Mononuclear cell (primary cell): ENCODE results near the gene UTP4. TPM values are rescaled to one million over a fixed set of nuclear protein-coding genes. Genes with fewer than 3 reads are reported as not detected.
"Not testable (repeated sequence)": the region's sequence is repeated elsewhere in the genome, so short reads cannot be mapped to it uniquely, and the experiment has no call there.

Experiments used
- H3K27me3 ChIP-seq: 2 replicates; pipeline ENCODE4 v1.6.0; 2011; ENCODE audit warnings: low read length, control low read depth; ENCODE audit not compliant: insufficient read depth
- H3K4me1 ChIP-seq: 2 replicates; pipeline ENCODE4 v1.5.1; 2011; ENCODE audit warnings: mild to moderate bottlenecking, low read length, control low read depth; ENCODE audit not compliant: insufficient read depth
- H3K4me3 ChIP-seq: 2 replicates; pipeline ENCODE4 v1.5.1; 2011; ENCODE audit warnings: mild to moderate bottlenecking, low read length, moderate library complexity
- H3K9me3 ChIP-seq: 2 replicates; pipeline ENCODE4 v1.5.1; 2011; ENCODE audit warnings: low read depth, mild to moderate bottlenecking, control low read depth, low read length
- total RNA-seq: library from RNA; depleted of rRNA; stranded (reverse); fragments of >200 nt; gene quantifications from one replicate; pipeline ENCODE4 v1.2.3, GENCODE V29; 2012

Gene UTP4
- total RNA-seq, 1 donor = 19.7 TPM

- no peaks in the 10 kb centered on the region for H3K9me3 ChIP-seq
- H3K4me1 ChIP-seq = no peaks in the 10 kb centered on the region
- H3K27me3 ChIP-seq = no peaks in the 10 kb centered on the region
- no peak overlapping the region for H3K4me3 ChIP-seq
These were observed 16.1 kb upstream of the UTP4 start for GRCh38 chr16:69116256-69116875.

- no peaks in the 10 kb centered on the region for H3K4me1 ChIP-seq
- no peaks in the 10 kb centered on the region for H3K27me3 ChIP-seq
- no peak overlapping the region for H3K4me3 ChIP-seq
- no peaks in the 10 kb centered on the region for H3K9me3 ChIP-seq
These were observed 15.5 kb upstream of the UTP4 start for GRCh38 chr16:69116906-69117305.

DNA sequence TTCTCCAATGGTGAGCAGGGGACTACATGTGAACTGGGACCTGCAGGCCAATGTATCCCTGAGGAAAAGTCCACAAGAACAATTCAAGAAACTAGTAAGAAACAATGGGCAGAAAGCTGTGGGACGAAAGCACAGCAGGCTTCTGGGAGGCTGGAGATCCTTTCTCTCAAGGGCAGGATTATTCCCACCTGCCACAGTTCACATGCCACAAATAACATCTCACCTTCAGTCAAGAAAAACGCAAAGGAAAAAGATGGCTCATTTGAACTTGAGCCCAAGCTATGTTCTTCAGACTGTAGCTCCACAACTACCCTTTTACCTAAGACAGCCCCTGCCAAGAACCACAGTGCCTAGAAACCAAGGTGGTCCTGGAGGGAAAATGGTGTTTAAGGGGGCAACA, 14.0 kb upstream of the UTP4 start:
- H3K4me3 ChIP-seq = no peak overlapping the region
- H3K9me3 ChIP-seq = no peaks in the 10 kb centered on the region
- H3K4me1 ChIP-seq = no peaks in the 10 kb centered on the region
- H3K27me3 ChIP-seq = no peaks in the 10 kb centered on the region

GRCh38 chr16:69118994-69119393, 13.5 kb upstream of the UTP4 start:
- H3K9me3 ChIP-seq = no peaks in the 10 kb centered on the region
- no peaks in the 10 kb centered on the region for H3K4me1 ChIP-seq
- no peaks in the 10 kb centered on the region for H3K27me3 ChIP-seq
- H3K4me3 ChIP-seq = no peak overlapping the region

DNA sequence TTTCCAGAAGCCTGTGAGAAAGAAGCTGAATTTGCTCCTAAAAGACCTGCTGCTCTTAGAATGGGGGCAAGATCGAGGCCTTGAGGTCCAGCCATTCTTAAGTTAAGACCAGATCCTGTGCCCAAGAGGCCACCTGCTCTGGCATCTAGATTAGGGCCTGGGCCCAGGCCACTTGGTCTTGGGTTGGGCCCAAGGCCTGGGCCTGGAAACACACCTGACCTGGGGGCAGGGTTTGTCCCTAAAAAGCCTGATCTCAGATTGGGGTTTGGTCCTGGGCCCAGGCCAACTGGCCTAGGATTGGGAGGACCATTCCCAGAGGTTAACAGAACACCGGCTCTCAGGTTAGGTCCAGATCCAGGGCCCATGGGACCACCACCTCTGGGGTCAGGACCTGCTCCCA, 12.9 kb upstream of the UTP4 start:
- Histone ChIP-seq H3K9me3 (no peaks in the 10 kb centered on the region), H3K27me3 (no peaks in the 10 kb centered on the region), H3K4me1 (no peaks in the 10 kb centered on the region), H3K4me3 (no peak overlapping the region)

GRCh38 chr16:69120096-69120664, 12.3 kb upstream of the UTP4 start:
- H3K27me3 ChIP-seq = no peaks in the 10 kb centered on the region
- no peaks in the 10 kb centered on the region for H3K4me1 ChIP-seq
- no peak overlapping the region for H3K4me3 ChIP-seq
- no peaks in the 10 kb centered on the region for H3K9me3 ChIP-seq

DNA sequence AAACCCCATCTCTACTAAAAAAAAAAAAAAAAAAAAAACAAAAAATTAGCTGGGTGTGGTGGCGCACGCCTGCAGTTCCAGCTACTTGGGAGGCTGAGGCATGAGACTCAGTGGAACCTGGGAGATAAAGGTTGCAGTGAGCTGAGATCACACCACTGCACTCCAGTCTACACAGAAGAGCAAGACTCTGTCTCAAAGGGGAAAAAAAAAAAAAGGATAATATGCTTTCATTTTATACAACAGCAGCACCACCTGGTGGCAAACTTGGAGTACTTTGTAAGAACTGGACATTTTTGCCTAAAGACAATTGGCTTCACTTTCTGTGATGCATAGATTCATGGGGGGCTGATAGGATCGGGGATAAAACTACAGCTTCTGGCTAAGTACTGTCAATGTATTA, 8.5 kb upstream of the UTP4 start:
- Histone ChIP-seq H3K27me3 (no peaks in the 10 kb centered on the region), H3K4me3 (no peak overlapping the region), H3K4me1 (no peaks in the 10 kb centered on the region), H3K9me3 (no peaks in the 10 kb centered on the region)

DNA sequence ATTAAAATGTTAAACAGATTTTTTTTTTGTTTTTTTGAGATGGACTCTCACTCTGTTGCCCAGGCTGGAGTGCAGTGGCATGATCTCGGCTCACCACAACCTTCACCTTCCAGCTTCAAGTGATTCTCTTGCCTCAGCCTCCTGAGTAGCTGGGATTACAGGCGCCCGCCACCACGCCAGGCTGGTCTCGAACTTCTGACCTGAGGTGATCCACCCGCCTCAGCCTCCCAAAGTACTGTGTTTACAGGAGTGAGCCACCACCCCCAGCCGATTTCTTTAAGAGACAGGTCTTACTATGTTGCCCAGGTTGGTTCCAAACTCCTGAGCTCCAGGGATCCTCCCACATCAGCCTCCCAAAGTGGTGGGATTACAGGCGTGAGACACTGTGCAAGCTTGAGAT, 8.0 kb upstream of the UTP4 start:
- not testable (repeated sequence) for H3K4me1 ChIP-seq, H3K9me3 ChIP-seq, H3K27me3 ChIP-seq, H3K4me3 ChIP-seq

DNA sequence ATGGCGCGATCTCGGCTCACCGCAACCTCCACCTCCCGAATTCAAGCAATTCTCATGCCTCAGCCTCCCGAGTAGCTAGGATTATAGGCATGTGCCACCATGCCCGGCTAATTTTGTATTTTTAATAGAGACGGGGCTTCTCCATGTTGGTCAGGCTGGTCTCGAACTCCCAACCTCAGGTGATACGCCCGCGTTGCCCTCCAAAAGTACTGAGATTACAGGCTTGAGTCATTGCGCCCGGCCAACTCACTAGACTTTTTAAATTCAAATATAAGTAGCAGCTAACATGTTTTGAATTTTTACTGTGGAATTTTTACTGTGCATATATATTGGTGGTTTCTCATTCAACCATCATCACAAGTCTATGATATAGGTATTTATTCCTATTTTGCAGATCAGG, 7.5 kb upstream of the UTP4 start:
- not testable (repeated sequence) for H3K4me3 ChIP-seq, H3K4me1 ChIP-seq, H3K27me3 ChIP-seq, H3K9me3 ChIP-seq

GRCh38 chr16:69126221-69126620, 6.2 kb upstream of the UTP4 start:
- Histone ChIP-seq H3K4me1 (peaks cover 3% of the 10 kb centered on the region), H3K4me3 (no peak overlapping the region), H3K27me3 (no peaks in the 10 kb centered on the region), H3K9me3 (no peaks in the 10 kb centered on the region)

DNA sequence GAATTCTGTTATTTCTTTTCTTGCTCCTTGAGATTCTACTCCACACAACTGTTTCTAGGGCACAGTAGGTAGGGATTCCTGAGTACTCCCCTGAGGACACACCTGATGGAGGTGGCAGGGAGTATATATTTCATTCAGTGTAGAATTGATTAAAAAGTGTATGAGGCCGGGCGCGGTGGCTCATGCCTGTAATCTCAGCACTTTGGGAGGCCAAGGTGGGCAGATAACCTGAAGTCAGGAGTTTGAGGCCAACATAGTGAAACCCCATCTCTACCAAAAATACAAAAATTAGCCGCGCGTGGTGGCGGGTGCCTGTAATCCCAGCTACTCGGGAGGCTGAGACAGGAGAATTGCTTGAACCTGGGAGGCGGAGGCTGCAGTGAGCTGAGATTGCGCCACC, 5.6 kb upstream of the UTP4 start:
- not testable (repeated sequence) for H3K9me3 ChIP-seq, H3K27me3 ChIP-seq

GRCh38 chr16:69127966-69128510, 4.4 kb upstream of the UTP4 start:
- H3K27me3 ChIP-seq = no peaks in the 10 kb centered on the region
- peaks cover 7% of the 10 kb centered on the region for H3K4me1 ChIP-seq
- no peak overlapping the region for H3K4me3 ChIP-seq
- H3K9me3 ChIP-seq = no peaks in the 10 kb centered on the region

More for the DNA sequence above, 5.6 kb upstream of the UTP4 start:
- H3K4me1 ChIP-seq, H3K4me3 ChIP-seq: not testable (repeated sequence)

DNA sequence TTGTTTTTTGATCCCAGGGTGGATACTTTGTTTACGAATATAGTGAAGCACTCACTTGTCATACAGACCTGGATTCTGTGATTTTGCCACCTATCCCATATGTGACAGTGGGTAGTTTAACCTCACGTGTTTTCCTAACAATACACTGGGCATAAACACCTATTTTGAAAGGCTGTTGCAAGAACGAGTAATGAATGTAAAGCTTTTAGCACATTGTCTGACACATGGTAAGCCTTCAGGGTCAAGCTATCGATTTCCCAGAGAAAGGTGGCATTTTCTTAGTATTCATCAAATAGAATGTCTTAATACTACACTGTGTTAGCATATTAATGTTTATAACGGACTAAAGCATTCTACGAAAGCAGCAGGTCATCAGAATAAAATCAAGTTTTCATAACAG, 2.0 kb upstream of the UTP4 start:
- Histone ChIP-seq H3K9me3 (no peaks in the 10 kb centered on the region), H3K4me3 (no peak overlapping the region), H3K27me3 (no peaks in the 10 kb centered on the region), H3K4me1 (peaks cover 19% of the 10 kb centered on the region)

- H3K4me1 ChIP-seq = peaks cover 19% of the 10 kb centered on the region
- peak overlapping the region; percentile 89 for H3K4me3 ChIP-seq
- no peaks in the 10 kb centered on the region for H3K27me3 ChIP-seq
- H3K9me3 ChIP-seq = no peaks in the 10 kb centered on the region
These were observed 1.1 kb upstream of the UTP4 start for GRCh38 chr16:69131167-69131838.

DNA sequence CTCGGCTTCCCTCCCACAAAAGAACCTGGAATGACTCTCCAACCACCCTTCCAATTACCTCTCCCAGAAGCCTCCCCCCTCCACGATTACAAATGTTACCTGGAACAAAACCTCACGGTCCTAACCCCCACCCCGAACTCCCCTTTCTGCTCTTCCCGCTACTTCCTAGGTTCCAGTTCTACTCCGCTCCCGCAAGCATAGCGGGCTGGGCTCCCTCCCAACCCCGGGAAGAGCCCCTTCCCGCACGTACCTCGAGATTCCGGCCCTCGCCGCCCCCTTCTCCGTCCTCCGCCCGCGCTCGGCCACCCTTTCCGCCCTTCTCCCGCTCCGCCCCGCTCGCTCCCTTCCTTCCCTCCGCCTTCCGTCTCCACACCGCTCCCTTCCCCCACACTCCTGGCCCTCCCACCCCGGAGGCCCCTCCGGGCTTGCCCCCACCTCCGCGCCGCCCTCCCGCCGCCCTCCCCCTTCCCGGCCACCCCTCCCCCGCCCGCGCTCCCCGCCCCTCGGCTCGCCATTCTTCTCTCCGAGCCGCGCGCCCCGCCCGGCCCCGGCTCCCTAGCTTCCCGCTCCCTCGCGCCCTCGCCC, 518 bp upstream of the UTP4 start:
- Histone ChIP-seq H3K4me3 (peak overlapping the region; percentile 89), H3K27me3 (no peaks in the 10 kb centered on the region), H3K4me1 (peaks cover 19% of the 10 kb centered on the region), H3K9me3 (no peaks in the 10 kb centered on the region)
